ENCODE measurements around the gene CENPN. TPM values are rescaled to one million over a fixed set of nuclear protein-coding genes. Genes with fewer than 3 reads are reported as not detected.

CENPN gene
- total RNA-seq, 6 experiments from 2014 or later: 6.6 to 11.4 (median 7.9) TPM

DNA sequence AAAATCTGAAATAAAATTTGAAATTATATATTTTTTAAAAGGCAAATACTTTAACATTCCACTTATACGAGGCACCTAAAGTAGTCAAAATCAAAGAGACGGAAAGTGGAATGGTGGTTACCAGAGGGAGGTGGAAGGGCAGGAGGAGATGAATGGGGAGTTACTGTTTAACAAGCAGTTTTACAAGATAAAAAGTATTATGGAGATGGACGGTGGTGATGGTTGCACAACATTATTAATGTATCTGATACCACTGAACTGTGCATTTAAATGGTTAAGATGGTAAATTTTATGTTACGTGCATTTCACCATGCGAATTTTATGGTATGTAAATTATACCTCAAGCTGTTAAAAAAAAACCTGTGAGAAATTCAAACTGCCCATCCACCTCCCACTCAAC is 5.7 kb upstream of the CENPN start:
- no peak overlapping the region for H3K4me3 ChIP-seq
- intact Hi-C loops (cut with DNase I): no loop called here
- peaks cover 0 to 27% (median 6%) of the 10 kb centered on the region in 4 donors for H3K4me1 ChIP-seq
- DNase-seq (no peak), ATAC-seq (no peak)
- no peak for TF ChIP-seq CTCF (IDR thresholded peaks at IDR 0.05)
- no peak for TF ChIP-seq POLR2A (IDR thresholded peaks at IDR 0.05)
- 43% methylated on average over 5 of the region's 5 CpGs for WGBS (ENCODE audit: insufficient coverage, low coverage, low lambda C conversion rate, missing lambda C conversion rate)
- no peaks in the 10 kb centered on the region for H3K36me3 ChIP-seq
- no peaks in the 10 kb centered on the region for H3K9me3 ChIP-seq
- H3K27me3 ChIP-seq: no peaks in the 10 kb centered on the region
- no peak overlapping the region for H3K27ac ChIP-seq

DNA sequence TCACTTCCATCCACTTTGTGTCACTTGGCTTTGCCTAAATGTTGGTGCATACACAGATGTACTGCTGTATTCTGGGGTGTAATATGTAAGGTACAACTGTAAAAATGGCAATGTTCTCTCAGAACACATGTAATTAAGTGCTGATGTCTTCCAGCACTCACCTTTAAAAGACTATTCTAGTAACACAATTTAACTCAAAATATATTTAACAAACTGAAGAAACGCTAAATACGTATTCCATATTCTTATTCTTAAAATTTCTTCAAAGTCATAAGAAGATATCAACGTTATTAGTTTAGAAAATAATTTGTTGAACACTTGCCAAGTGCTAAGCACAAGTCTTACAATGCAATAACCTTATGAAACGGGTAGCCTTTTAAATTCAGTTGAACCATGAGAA is 4.0 kb upstream of the CENPN start:
- intact Hi-C loops (cut with DNase I): no loop called here
- Histone ChIP-seq H3K27me3 (no peaks in the 10 kb centered on the region), H3K9me3 (no peaks in the 10 kb centered on the region), H3K4me3 (no peak overlapping the region), H3K4me1 (peaks cover 0 to 27% (median 6%) of the 10 kb centered on the region in 4 donors), H3K27ac (no peak overlapping the region), H3K36me3 (no peaks in the 10 kb centered on the region)
- no peak for DNase-seq
- no peak for ATAC-seq
- no peak for TF ChIP-seq CTCF (IDR thresholded peaks at IDR 0.05)
- TF ChIP-seq POLR2A (IDR thresholded peaks at IDR 0.05): no peak
- 54% methylated on average over 4 of the region's 4 CpGs for WGBS (ENCODE audit: insufficient coverage, low coverage, low lambda C conversion rate, missing lambda C conversion rate)

- Histone ChIP-seq H3K27me3 (no peaks in the 10 kb centered on the region), H3K27ac (peak overlapping the region; percentile 60 to 70 (median 67)), H3K9me3 (no peaks in the 10 kb centered on the region), H3K4me3 (peak overlapping the region; percentile 34 to 98 (median 43)), H3K4me1 (peaks cover 0 to 27% (median 6%) of the 10 kb centered on the region in 4 donors), H3K36me3 (no peaks in the 10 kb centered on the region)
- TF ChIP-seq POLR2A (IDR thresholded peaks at IDR 0.05) (no peak), CTCF (IDR thresholded peaks at IDR 0.05) (no peak)
- DNase-seq: no peak
- intact Hi-C loops (cut with DNase I): no loop called here
- no peak for ATAC-seq
- WGBS (ENCODE audit: insufficient coverage, low coverage, low lambda C conversion rate, missing lambda C conversion rate): 33% methylated on average over 10 of the region's 11 CpGs
Measured at GRCh38 chr16:81003610-81004460, 3.2 kb upstream of the CENPN start.

GRCh38 chr16:81004646-81005353 is 2.2 kb upstream of the CENPN start:
- peak overlapping the region; percentile 60 to 70 (median 67) for H3K27ac ChIP-seq
- intact Hi-C loops (cut with DNase I): no loop called here
- no peak for ATAC-seq

More at GRCh38 chr16:81004646-81005353, 2.2 kb upstream of the CENPN start:
- Histone ChIP-seq H3K36me3 (no peaks in the 10 kb centered on the region), H3K27me3 (no peaks in the 10 kb centered on the region), H3K9me3 (no peaks in the 10 kb centered on the region), H3K4me3 (peak overlapping the region; percentile 34 to 98 (median 43)), H3K4me1 (peaks cover 0 to 27% (median 6%) of the 10 kb centered on the region in 4 donors)
- WGBS (ENCODE audit: insufficient coverage, low coverage, low lambda C conversion rate, missing lambda C conversion rate): 24% methylated on average over 14 of the region's 14 CpGs
- TF ChIP-seq POLR2A (IDR thresholded peaks at IDR 0.05): no peak
- peak; percentile 55 to 77 (median 70) for TF ChIP-seq CTCF (IDR thresholded peaks at IDR 0.05)
- DNase-seq: no peak
